GM12878 (cell line): Measurements from ENCODE around the gene ZNF385A.

ENCODE experiments used
- CHD2 ChIP-seq: IDR thresholded peaks from 2 replicates; pipeline ENCODE4 v1.6.1; 2011; ENCODE audit warnings: low read depth, low read length, improper control_type of control experiment, borderline replicate concordance
- CTCF ChIP-seq, 3 experiments: IDR thresholded peaks in 2 of 3; conservative IDR thresholded peaks in 1 of 3; 2 replicates each; pipeline ENCODE4 v1.5.1; 2011; ENCODE audit warnings: low read depth in 3 of 3, low read length in 3 of 3, mild to moderate bottlenecking in 3 of 3, control low read depth in 2 of 3, moderate library complexity in 2 of 3, inconsistent platforms in 1 of 3, mixed read lengths in 1 of 3; ENCODE audit not compliant: control insufficient read depth in 2 of 3, insufficient read depth in 1 of 3; ENCODE audit errors: extremely low read depth in 1 of 3
- PML ChIP-seq: IDR thresholded peaks from 2 replicates; pipeline ENCODE4 v1.6.1; 2012; ENCODE audit warnings: low read length, inconsistent platforms
- SRF ChIP-seq, 2 experiments: IDR thresholded peaks; 2 replicates each; pipeline ENCODE4 v1.6.1; 2011; ENCODE audit warnings: low read depth in 2 of 2, low read length in 2 of 2, mild to moderate bottlenecking in 1 of 2, moderate library complexity in 1 of 2
- STAT3 ChIP-seq: IDR thresholded peaks from 2 replicates; pipeline ENCODE4 v1.6.1; 2011; ENCODE audit warnings: low read depth, low read length, improper control_type of control experiment

GRCh38 chr12:54351341-54351740, 33.2 kb downstream of the ZNF385A start:
- no peak for TF ChIP-seq PML
- no peak for TF ChIP-seq CTCF (IDR thresholded peaks at IDR 0.05 in 2 of 3, conservative IDR thresholded peaks at IDR 0.05 in 1 of 3; ENCODE audit: control insufficient read depth in 2 of 3, extremely low read depth in 1 of 3, insufficient read depth in 1 of 3, low read depth in 3 of 3, low read length in 3 of 3)
- no peak for TF ChIP-seq SRF (IDR thresholded peaks at IDR 0.05; ENCODE audit: low read depth in 2 of 2, low read length in 2 of 2)
- TF ChIP-seq CHD2: no peak
- no peak for TF ChIP-seq STAT3
